ENCODE data around the gene CWC25. TPM values are rescaled to one million over a fixed set of nuclear protein-coding genes. Genes with fewer than 3 reads are reported as not detected.
A peak's percentile ranks its signal among the peaks of the same experiment; 100 is the strongest.

The CWC25 gene
- total RNA-seq, 1 donor from 2014 or later = 12.4 TPM

DNA sequence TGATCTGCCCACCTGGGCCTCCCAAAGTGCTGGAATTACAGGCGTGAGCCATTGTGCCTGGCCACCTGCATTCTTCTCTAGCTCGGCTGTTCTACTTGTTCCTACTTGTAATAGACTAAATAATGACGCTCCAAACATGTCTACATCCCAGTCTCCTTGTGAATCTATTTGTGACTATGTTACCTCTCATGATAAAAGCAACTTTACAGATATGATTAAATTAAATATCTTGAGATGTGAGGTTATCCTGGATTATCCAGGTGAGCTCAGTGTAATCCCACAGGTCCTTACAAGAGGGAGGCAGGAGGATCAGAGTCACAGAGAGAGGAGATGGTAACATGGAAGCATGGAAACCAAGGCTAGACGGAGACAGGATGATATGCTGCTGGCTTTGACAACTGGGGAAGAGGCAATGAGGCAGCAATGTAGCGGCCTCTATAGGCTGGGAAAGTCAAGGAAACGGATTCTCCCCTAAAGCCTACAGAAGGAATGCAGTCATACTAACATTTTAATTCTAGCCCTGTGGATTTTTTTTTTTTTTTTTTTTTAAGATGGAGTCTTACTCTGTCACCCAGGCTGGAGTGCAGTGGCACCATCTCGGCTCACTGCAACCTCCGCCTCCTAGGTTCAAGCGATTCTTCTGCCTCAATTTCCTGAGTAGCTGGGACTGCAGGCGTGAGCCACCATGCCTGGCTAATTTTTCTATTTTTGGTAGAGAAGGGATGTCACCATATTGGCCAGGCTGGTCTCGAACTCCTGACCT, 39.7 kb upstream of the CWC25 start:
- H3K9ac ChIP-seq (ENCODE audit: low read length) = no peak overlapping the region
- H3K4me3 ChIP-seq (ENCODE audit: insufficient read depth, low read depth, low read length) = no peak overlapping the region
- no peak overlapping the region for H2AFZ ChIP-seq (ENCODE audit: low read depth, low read length)
- H3K27ac Mint-ChIP-seq (ENCODE audit: unreplicated experiment) = peak overlapping the region; percentile 29
- no peaks in the 10 kb centered on the region for H4K20me1 ChIP-seq (ENCODE audit: insufficient read depth, low read length)
- FAIRE-seq = no peak
- DNase-seq (ENCODE audit: low read depth) = no peak
- peaks cover 6% of the 10 kb centered on the region for H3K4me1 Mint-ChIP-seq (ENCODE audit: low read depth, unreplicated experiment)
- H3K79me2 ChIP-seq (ENCODE audit: insufficient read depth, low read length) = no peaks in the 10 kb centered on the region
- peaks cover 22% of the 10 kb centered on the region for H3K4me1 ChIP-seq (ENCODE audit: insufficient read depth, low read length)
- no peaks in the 10 kb centered on the region for H3K36me3 ChIP-seq (ENCODE audit: insufficient read depth, low read length)
- no peak overlapping the region for H3K27ac ChIP-seq (ENCODE audit: low read depth, low read length)
- H3K27me3 Mint-ChIP-seq (ENCODE audit: low read depth, unreplicated experiment) = no peaks in the 10 kb centered on the region
- no peak overlapping the region for H3K4me2 ChIP-seq (ENCODE audit: low read length)
- no peaks in the 10 kb centered on the region for H3K27me3 ChIP-seq (ENCODE audit: insufficient read depth, low read length)
- no peak overlapping the region for H3K4me3 Mint-ChIP-seq (ENCODE audit: unreplicated experiment)
- TF ChIP-seq, protein P1, sequence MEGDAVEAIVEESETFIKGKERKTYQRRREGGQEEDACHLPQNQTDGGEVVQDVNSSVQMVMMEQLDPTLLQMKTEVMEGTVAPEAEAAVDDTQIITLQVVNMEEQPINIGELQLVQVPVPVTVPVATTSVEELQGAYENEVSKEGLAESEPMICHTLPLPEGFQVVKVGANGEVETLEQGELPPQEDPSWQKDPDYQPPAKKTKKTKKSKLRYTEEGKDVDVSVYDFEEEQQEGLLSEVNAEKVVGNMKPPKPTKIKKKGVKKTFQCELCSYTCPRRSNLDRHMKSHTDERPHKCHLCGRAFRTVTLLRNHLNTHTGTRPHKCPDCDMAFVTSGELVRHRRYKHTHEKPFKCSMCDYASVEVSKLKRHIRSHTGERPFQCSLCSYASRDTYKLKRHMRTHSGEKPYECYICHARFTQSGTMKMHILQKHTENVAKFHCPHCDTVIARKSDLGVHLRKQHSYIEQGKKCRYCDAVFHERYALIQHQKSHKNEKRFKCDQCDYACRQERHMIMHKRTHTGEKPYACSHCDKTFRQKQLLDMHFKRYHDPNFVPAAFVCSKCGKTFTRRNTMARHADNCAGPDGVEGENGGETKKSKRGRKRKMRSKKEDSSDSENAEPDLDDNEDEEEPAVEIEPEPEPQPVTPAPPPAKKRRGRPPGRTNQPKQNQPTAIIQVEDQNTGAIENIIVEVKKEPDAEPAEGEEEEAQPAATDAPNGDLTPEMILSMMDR (IDR thresholded peaks at IDR 0.05; ENCODE audit: insufficient read depth, low read depth, low read length) = peak; percentile 42
- no peak for TF ChIP-seq EZH2 (IDR thresholded peaks at IDR 0.05; ENCODE audit: insufficient read depth, low read length)
- no peaks in the 10 kb centered on the region for H3K9me3 ChIP-seq (ENCODE audit: insufficient read depth, low read depth, low read length)
- H3K9me3 Mint-ChIP-seq (ENCODE audit: unreplicated experiment) = no peaks in the 10 kb centered on the region
- H3K36me3 Mint-ChIP-seq (ENCODE audit: low read depth, unreplicated experiment) = no peaks in the 10 kb centered on the region

DNA sequence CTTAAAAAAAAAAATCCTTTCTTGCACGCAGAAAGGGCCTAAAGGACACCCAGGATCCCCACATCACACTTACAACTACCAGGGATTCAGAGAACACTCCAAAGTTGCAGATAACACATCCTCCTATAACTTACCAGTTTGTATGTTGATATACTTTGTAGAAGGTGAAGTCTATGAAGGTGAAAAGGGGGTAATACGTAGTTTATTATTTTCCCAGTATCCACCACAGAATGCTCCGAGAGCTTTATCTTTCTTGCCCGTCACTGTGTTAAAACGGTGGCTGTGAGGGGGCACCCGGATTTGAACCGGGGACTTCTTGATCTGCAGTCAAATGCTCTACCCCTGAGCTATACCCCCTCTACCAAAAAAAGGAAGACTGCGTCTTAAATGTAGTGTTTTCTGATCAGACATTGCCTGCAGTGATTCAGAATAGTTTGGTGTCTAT, 36.3 kb upstream of the CWC25 start:
- no peak for DNase-seq (ENCODE audit: low read depth)
- no peak overlapping the region for H3K9ac ChIP-seq (ENCODE audit: low read length)

More for the DNA sequence above, 36.3 kb upstream of the CWC25 start:
- H3K9me3 Mint-ChIP-seq (ENCODE audit: unreplicated experiment) = no peaks in the 10 kb centered on the region
- H3K36me3 ChIP-seq (ENCODE audit: insufficient read depth, low read length) = no peaks in the 10 kb centered on the region
- no peak overlapping the region for H2AFZ ChIP-seq (ENCODE audit: low read depth, low read length)
- no peaks in the 10 kb centered on the region for H3K36me3 Mint-ChIP-seq (ENCODE audit: low read depth, unreplicated experiment)
- H3K4me3 ChIP-seq (ENCODE audit: insufficient read depth, low read depth, low read length) = no peak overlapping the region
- H3K27me3 ChIP-seq (ENCODE audit: insufficient read depth, low read length) = no peaks in the 10 kb centered on the region
- H3K4me3 Mint-ChIP-seq (ENCODE audit: unreplicated experiment) = no peak overlapping the region
- H3K4me2 ChIP-seq (ENCODE audit: low read length) = no peak overlapping the region
- no peaks in the 10 kb centered on the region for H4K20me1 ChIP-seq (ENCODE audit: insufficient read depth, low read length)
- TF ChIP-seq, protein P1 (IDR thresholded peaks at IDR 0.05; ENCODE audit: insufficient read depth, low read depth, low read length) = no peak
- TF ChIP-seq EZH2 (IDR thresholded peaks at IDR 0.05; ENCODE audit: insufficient read depth, low read length) = no peak
- H3K27me3 Mint-ChIP-seq (ENCODE audit: low read depth, unreplicated experiment) = no peaks in the 10 kb centered on the region
- H3K4me1 Mint-ChIP-seq (ENCODE audit: low read depth, unreplicated experiment) = peaks cover 6% of the 10 kb centered on the region
- H3K4me1 ChIP-seq (ENCODE audit: insufficient read depth, low read length) = peaks cover 10% of the 10 kb centered on the region
- no peak for FAIRE-seq
- H3K9me3 ChIP-seq (ENCODE audit: insufficient read depth, low read depth, low read length) = no peaks in the 10 kb centered on the region
- H3K27ac Mint-ChIP-seq (ENCODE audit: unreplicated experiment) = no peak overlapping the region
- H3K79me2 ChIP-seq (ENCODE audit: insufficient read depth, low read length) = no peaks in the 10 kb centered on the region
- H3K27ac ChIP-seq (ENCODE audit: low read depth, low read length) = no peak overlapping the region

All from astrocyte (in vitro differentiated cells and primary cell).